HG03280 (cell line): ENCODE measurements around the gene STEAP3.
A peak's percentile ranks its signal among the peaks of the same experiment; 100 is the strongest.

Experiments
- ATAC-seq: cut with Tn5 transposase; IDR thresholded peaks from one replicate; pipeline ENCODE4 v1.9.1; 2021; ENCODE audit warnings: mild to moderate bottlenecking, moderate library complexity; ENCODE audit not compliant: unreplicated experiment

Gene STEAP3

GRCh38 chr2:119290859-119291587 is 67.4 kb downstream of the STEAP3 start:
- peak; percentile 92 for ATAC-seq

GRCh38 chr2:119291588-119292167 is 68.0 kb downstream of the STEAP3 start:
- ATAC-seq, result no peak

GRCh38 chr2:119292226-119292625 is 68.6 kb downstream of the STEAP3 start:
- ATAC-seq, result no peak

- ATAC-seq, result no peak
These were observed 69.6 kb downstream of the STEAP3 start for GRCh38 chr2:119293254-119293653.

DNA sequence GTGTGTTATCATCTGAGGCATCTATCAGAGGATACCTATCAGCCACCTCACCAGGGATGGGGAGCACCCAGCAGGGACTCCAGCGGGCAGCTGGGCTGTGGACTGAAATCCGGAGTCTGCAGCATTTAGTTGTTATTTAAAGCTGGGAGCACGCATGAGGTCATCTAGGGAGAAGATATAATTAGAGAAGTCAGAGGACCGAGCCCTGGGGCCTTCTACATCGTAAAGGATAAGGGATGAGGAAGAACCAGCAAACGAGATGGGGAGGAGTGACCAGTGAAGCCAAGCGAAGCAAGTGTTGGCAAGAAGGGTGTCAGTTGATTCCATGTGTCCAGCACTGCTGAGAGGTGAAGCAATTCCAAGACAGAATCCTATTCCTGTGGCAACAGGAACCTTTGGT is 70.3 kb downstream of the STEAP3 start:
- ATAC-seq, result no peak

GRCh38 chr2:119294671-119295070 is 71.0 kb downstream of the STEAP3 start:
- no peak for ATAC-seq

- ATAC-seq, result no peak
These were observed 72.2 kb downstream of the STEAP3 start for GRCh38 chr2:119295688-119296375.

- ATAC-seq, result no peak
These were observed 77.8 kb downstream of the STEAP3 start for GRCh38 chr2:119301413-119301812.

DNA sequence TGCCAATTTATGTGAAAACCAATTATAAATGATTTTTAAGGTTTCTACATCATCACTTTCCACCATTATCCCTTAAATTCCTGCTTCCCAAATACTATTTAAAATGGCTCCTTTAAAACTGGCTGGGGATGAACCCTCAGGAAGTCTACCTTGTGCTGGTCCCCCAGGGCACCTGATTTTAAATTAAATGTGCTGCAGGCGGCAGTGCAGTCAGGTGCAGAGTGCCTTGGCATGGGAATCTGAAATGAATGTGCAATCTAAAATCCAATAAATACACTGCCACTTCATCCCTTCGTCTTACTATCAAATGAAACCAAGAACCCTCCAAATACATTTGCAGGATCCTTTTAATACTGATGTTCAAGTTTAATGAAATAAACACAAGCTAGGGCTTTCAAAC is 81.2 kb downstream of the STEAP3 start:
- ATAC-seq, result no peak

DNA sequence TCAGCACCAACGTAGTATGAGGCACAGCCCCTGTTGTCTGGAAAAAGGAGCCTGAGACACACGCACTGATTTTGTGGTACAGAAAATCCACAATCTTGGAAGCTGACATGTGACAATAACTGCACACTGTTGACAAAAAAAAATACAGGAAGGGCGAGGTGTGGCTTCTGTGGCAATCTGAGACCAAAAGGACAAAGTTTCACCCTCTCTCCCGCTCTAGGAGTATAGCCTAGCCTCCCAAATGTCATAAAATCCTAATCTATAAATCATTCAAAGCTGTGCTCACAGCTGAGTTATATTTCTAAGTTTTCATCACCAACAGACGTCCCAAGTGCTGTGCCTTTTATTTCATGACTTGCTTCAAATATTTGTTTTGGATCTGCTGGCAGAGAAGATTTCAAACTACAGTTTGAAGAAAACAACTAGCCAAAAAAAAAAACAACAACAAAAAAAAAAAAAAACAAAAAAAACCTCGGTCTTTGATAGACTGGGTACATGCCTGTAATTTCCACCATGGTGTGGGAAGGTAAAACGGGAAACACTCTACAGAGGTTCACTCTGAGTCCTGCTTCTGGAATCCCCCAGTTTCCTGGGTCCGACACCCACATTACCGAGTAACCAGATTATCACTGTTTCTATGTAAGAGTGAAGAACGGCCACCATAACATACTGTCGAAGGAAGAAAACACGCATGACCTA is 82.0 kb downstream of the STEAP3 start:
- no peak for ATAC-seq

DNA sequence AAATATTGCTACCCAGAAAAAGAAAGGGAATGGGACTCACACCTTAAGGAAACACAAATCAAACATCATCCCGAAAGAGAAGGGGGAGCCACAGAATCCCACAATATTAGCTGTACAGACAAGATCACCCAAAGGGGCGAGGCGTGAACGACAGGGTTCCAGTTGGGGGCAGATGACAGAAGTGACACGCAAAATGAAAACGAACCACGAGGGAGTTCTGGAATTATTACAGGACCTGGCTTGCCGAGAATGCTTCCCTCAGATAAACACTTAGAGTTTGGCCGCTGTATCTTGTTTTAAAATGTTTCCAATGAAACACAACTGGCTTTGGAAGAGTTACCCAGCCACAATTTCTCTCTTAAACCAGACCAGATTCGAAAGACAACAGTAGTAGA is 82.6 kb downstream of the STEAP3 start:
- no peak for ATAC-seq

DNA sequence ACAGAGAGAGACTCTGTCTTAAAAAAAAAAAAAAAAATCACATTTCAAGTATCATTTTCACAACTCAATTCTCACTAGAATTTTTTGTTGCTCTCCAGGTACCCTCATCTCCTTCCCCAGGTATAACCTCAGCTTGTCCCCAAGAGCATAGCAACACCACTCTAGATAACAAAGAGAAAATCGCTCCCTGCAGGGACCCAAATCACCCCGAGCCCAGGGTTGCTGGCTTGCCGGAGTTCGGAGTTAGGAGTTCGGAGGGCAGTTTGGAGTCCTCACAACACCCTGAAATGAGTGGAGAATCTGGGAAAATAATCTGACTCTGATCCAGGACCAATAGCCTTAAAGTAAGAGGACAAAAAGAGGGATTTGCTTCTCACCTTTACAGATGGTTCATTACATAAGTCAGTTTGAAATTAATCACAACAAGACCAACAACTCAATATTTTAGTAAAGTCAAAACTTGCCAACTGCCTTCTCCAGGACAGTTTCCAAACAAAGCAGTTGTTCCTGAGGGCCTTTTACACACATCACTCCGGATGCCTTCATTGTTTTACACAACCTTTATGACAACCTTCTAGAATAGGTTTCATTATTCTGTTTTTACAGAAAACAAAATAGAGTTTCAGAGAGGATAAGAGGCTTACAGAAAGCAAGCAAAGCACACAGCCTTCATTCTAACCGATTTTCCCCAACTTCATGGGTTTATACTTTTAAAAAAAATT is 83.9 kb downstream of the STEAP3 start:
- no peak for ATAC-seq

DNA sequence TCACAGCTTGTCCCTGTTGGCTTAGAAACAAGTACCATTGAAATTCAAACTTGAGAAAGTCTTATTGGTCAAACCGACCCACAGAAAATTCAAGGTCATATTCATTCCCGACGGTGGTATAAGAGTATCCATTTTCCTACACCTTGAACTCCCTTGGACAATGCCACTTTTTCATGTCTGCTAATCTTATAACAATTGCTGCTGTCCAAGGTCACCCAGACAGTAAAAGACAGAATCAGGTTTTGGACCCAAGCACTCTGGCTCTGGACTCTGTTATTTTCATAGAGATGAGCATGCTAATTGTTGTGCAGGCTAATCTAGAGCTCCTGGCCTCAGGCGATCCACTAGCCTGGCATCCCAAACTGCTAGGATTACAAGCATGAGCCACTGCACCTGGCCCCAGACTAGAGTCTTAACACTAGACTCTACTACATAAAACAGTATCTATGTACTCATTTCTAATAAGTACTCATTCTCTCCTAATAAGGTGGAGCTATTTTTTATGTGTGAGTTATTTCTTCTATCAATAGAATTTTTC is 85.2 kb downstream of the STEAP3 start:
- ATAC-seq, result no peak

DNA sequence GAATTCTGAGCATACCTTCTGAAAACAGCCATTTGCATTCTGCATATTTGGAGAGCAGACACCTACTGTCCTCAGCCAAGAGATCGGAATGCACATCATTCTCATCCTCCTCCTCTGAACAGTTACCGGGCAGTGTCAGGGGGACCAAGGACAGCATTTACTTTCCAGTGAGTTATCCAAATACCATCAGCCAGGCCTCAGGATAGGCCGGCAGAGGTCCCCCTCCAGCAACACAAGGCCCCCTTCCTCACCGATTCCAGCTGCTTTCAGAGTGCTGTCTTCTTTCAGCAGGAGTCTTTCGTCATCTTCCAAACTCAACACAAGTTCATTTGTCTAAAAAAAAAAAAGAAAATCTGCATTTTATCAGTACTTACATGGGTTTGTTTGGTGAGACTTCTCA is 87.7 kb downstream of the STEAP3 start:
- no peak for ATAC-seq

- ATAC-seq, result no peak
These were observed 88.2 kb downstream of the STEAP3 start for GRCh38 chr2:119311831-119312230.
